Activated CD4-positive, alpha-beta T cell treated with anti-CD3 and anti-CD28 coated beads for 36 hours (primary cell): ENCODE results near the gene FOXL3. TPM values are rescaled to one million over a fixed set of nuclear protein-coding genes. Genes with fewer than 3 reads are reported as not detected.
"Not testable (repeated sequence)": the region's sequence is repeated elsewhere in the genome, so short reads cannot be mapped to it uniquely, and the experiment has no call there.

Experiments
- ATAC-seq: fragments of 200-7000 bp; cut with Tn5 transposase; one replicate; pipeline ENCODE4 v1.10.0; 2021; ENCODE audit warnings: mild to moderate bottlenecking, moderate library complexity
- CTCF ChIA-PET: fragments of 350-600 bp; sonication (Branson Sonifier 250); formaldehyde crosslinking; loops from one replicate; lab custom pipeline; 2021; ENCODE audit warnings: antibody characterized with exemption; lab: Charles Lee
- POLR2A ChIA-PET: fragments of 350-600 bp; sonication (Branson Sonifier 250); formaldehyde crosslinking; loops from one replicate; lab custom pipeline; 2021; ENCODE audit warnings: antibody characterized with exemption, inconsistent platforms; lab: Charles Lee
- DNase-seq: peaks from one replicate; pipeline ENCODE4 v3.0.0-alpha.2; 2020
- H3K27ac Mint-ChIP-seq: one replicate; pipeline ENCODE4 v1.8.0; 2021; ENCODE audit warnings: mixed read lengths
- H3K27me3 Mint-ChIP-seq: one replicate; pipeline ENCODE4 v1.8.0; 2021; ENCODE audit warnings: mixed read lengths
- H3K36me3 Mint-ChIP-seq: one replicate; pipeline ENCODE4 v1.8.0; 2021; ENCODE audit warnings: low read depth, mixed read lengths
- H3K4me1 Mint-ChIP-seq: one replicate; pipeline ENCODE4 v1.8.0; 2021; ENCODE audit warnings: mixed read lengths
- H3K4me3 Mint-ChIP-seq: one replicate; pipeline ENCODE4 v1.8.0; 2021; ENCODE audit warnings: mild to moderate bottlenecking, moderate library complexity, mixed read lengths
- H3K9me3 Mint-ChIP-seq: one replicate; pipeline ENCODE4 v1.8.0; 2021; ENCODE audit warnings: low read depth, mixed read lengths
- intact Hi-C, 2 experiments: fragments of 100-400 bp; cut with DNase I in 1 of 2; cut with micrococcal nuclease in 1 of 2; formaldehyde crosslinking; loops; one replicate each; pipeline versions ENCODE4 v1.14.2 to v1.15.1; 2022 to 2024; cut with DNase I, micrococcal nuclease
- total RNA-seq, 2 experiments: library from RNA; stranded (reverse); gene quantifications; one replicate each; pipeline ENCODE4 v1.2.3, GENCODE V29; 2021

FOXL3 gene
- total RNA-seq, 2 experiments from 2014 or later: not detected

GRCh38 chr7:296373-296945, 6.5 kb downstream of the FOXL3 start:
- DNase-seq: no peak
- CTCF ChIA-PET: no interaction called here
- Mint-ChIP-seq H3K4me1 (no peaks in the 10 kb centered on the region), H3K9me3 (no peaks in the 10 kb centered on the region), H3K4me3 (no peak overlapping the region), H3K27me3 (peaks cover 12% of the 10 kb centered on the region), H3K27ac (no peak overlapping the region), H3K36me3 (no peaks in the 10 kb centered on the region)
- POLR2A ChIA-PET: no interaction called here
- intact Hi-C loops: no loop called here
- ATAC-seq: no peak

GRCh38 chr7:297141-297540, 7.2 kb downstream of the FOXL3 start:
- intact Hi-C loops, H3K9me3 Mint-ChIP-seq, DNase-seq, H3K4me1 Mint-ChIP-seq, CTCF ChIA-PET, POLR2A ChIA-PET, H3K27me3 Mint-ChIP-seq, H3K36me3 Mint-ChIP-seq, ATAC-seq, H3K27ac Mint-ChIP-seq, H3K4me3 Mint-ChIP-seq: not testable (repeated sequence)

GRCh38 chr7:297611-298374, 7.8 kb downstream of the FOXL3 start:
- H3K4me1 Mint-ChIP-seq: no peaks in the 10 kb centered on the region
- ChIA-PET CTCF (no interaction called here), POLR2A (no interaction called here)
- H3K9me3 Mint-ChIP-seq: no peaks in the 10 kb centered on the region
- DNase-seq (no peak), ATAC-seq (no peak)
- H3K27ac Mint-ChIP-seq: no peak overlapping the region
- peaks cover 3% of the 10 kb centered on the region for H3K27me3 Mint-ChIP-seq
- no peak overlapping the region for H3K4me3 Mint-ChIP-seq
- intact Hi-C loops: no loop called here
- no peaks in the 10 kb centered on the region for H3K36me3 Mint-ChIP-seq

GRCh38 chr7:298375-298702, 8.4 kb downstream of the FOXL3 start:
- Mint-ChIP-seq H3K9me3 (no peaks in the 10 kb centered on the region), H3K36me3 (no peaks in the 10 kb centered on the region), H3K4me3 (no peak overlapping the region), H3K4me1 (no peaks in the 10 kb centered on the region), H3K27me3 (no peaks in the 10 kb centered on the region), H3K27ac (no peak overlapping the region)
- DNase-seq (no peak), ATAC-seq (no peak)
- POLR2A ChIA-PET: no interaction called here
- CTCF ChIA-PET: no interaction called here
- intact Hi-C loops: no loop called here

- H3K9me3 Mint-ChIP-seq: no peaks in the 10 kb centered on the region
- ChIA-PET CTCF (no interaction called here), POLR2A (no interaction called here)
- no peak for ATAC-seq
- H3K27ac Mint-ChIP-seq: no peak overlapping the region
- H3K4me1 Mint-ChIP-seq: no peaks in the 10 kb centered on the region
- H3K4me3 Mint-ChIP-seq: no peak overlapping the region
- intact Hi-C loops: no loop called here
- H3K36me3 Mint-ChIP-seq: no peaks in the 10 kb centered on the region
- no peaks in the 10 kb centered on the region for H3K27me3 Mint-ChIP-seq
- no peak for DNase-seq
These were observed 8.8 kb downstream of the FOXL3 start for GRCh38 chr7:298743-299142.

GRCh38 chr7:299169-299568, 9.2 kb downstream of the FOXL3 start:
- H3K27ac Mint-ChIP-seq: no peak overlapping the region
- intact Hi-C loops: no loop called here
- no peaks in the 10 kb centered on the region for H3K9me3 Mint-ChIP-seq
- CTCF ChIA-PET: no interaction called here
- POLR2A ChIA-PET: no interaction called here
- no peak for DNase-seq
- H3K27me3 Mint-ChIP-seq: no peaks in the 10 kb centered on the region
- no peak overlapping the region for H3K4me3 Mint-ChIP-seq
- no peak for ATAC-seq
- no peaks in the 10 kb centered on the region for H3K4me1 Mint-ChIP-seq
- H3K36me3 Mint-ChIP-seq: no peaks in the 10 kb centered on the region

GRCh38 chr7:299628-300027, 9.7 kb downstream of the FOXL3 start:
- Mint-ChIP-seq H3K27me3 (peaks cover 4% of the 10 kb centered on the region), H3K9me3 (peaks cover 3% of the 10 kb centered on the region), H3K4me1 (no peaks in the 10 kb centered on the region), H3K36me3 (no peaks in the 10 kb centered on the region), H3K4me3 (no peak overlapping the region), H3K27ac (no peak overlapping the region)
- no peak for ATAC-seq
- intact Hi-C loops: no loop called here
- ChIA-PET POLR2A (no interaction called here), CTCF (no interaction called here)
- no peak for DNase-seq

GRCh38 chr7:300048-300447, 10.1 kb downstream of the FOXL3 start:
- Mint-ChIP-seq H3K4me3 (no peak overlapping the region), H3K9me3 (peaks cover 4% of the 10 kb centered on the region), H3K27me3 (peaks cover 4% of the 10 kb centered on the region), H3K27ac (no peak overlapping the region), H3K4me1 (no peaks in the 10 kb centered on the region), H3K36me3 (no peaks in the 10 kb centered on the region)
- intact Hi-C loops: no loop called here
- CTCF ChIA-PET: no interaction called here
- POLR2A ChIA-PET: no interaction called here
- DNase-seq: no peak
- ATAC-seq: no peak

- POLR2A ChIA-PET: no interaction called here
- CTCF ChIA-PET: no interaction called here
- Mint-ChIP-seq H3K36me3 (no peaks in the 10 kb centered on the region), H3K9me3 (peaks cover 4% of the 10 kb centered on the region), H3K4me3 (no peak overlapping the region), H3K4me1 (no peaks in the 10 kb centered on the region), H3K27ac (no peak overlapping the region), H3K27me3 (peaks cover 4% of the 10 kb centered on the region)
- intact Hi-C loops: no loop called here
- ATAC-seq: no peak
- no peak for DNase-seq
These were observed 10.7 kb downstream of the FOXL3 start for GRCh38 chr7:300546-301290.

- Mint-ChIP-seq H3K36me3 (no peaks in the 10 kb centered on the region), H3K9me3 (peaks cover 4% of the 10 kb centered on the region), H3K4me3 (no peak overlapping the region), H3K27me3 (peaks cover 4% of the 10 kb centered on the region), H3K27ac (no peak overlapping the region), H3K4me1 (no peaks in the 10 kb centered on the region)
- DNase-seq: no peak
- POLR2A ChIA-PET: no interaction called here
- CTCF ChIA-PET: interaction anchor here (0.7 kb wide), 1 partner anchor 456 kb away, joined by 3 read pairs; no protein-coding TSS in a partner anchor
- intact Hi-C loops: no loop called here
- ATAC-seq: no peak
These were observed 11.5 kb downstream of the FOXL3 start for GRCh38 chr7:301291-302053.

GRCh38 chr7:302054-302992, 12.4 kb downstream of the FOXL3 start:
- H3K4me3 Mint-ChIP-seq: no peak overlapping the region
- H3K9me3 Mint-ChIP-seq: peaks cover 4% of the 10 kb centered on the region
- POLR2A ChIA-PET: no interaction called here
- H3K4me1 Mint-ChIP-seq: no peaks in the 10 kb centered on the region
- no peak for ATAC-seq
- H3K36me3 Mint-ChIP-seq: no peaks in the 10 kb centered on the region
- intact Hi-C loops: no loop called here
- no peak for DNase-seq
- H3K27me3 Mint-ChIP-seq: peaks cover 4% of the 10 kb centered on the region
- CTCF ChIA-PET: interaction anchor here (0.7 kb wide), 1 partner anchor 455 kb away, joined by 3 read pairs; no protein-coding TSS in a partner anchor
- H3K27ac Mint-ChIP-seq: no peak overlapping the region
